A673 (cell line): ENCODE results near the gene ABHD6. TPM values are rescaled to one million over a fixed set of nuclear protein-coding genes. Genes with fewer than 3 reads are reported as not detected.

Source experiments
- BruUV-seq: library from RNA; stranded (reverse); fragments of 400-500 nt; replicated peaks from 2 replicates; lab custom pipeline; 2021; lab: Mats Ljungman, UMichigan
- CTCF ChIA-PET: fragments of 300-600 bp; sonication (Branson Sonifier 250); formaldehyde crosslinking; loops from one replicate; lab custom pipeline; 2022; ENCODE audit warnings: antibody characterized with exemption; lab: Charles Lee
- POLR2A ChIA-PET: fragments of 300-600 bp; sonication (Branson Sonifier 250); formaldehyde crosslinking; loops from one replicate; lab custom pipeline; 2022; ENCODE audit warnings: antibody characterized with exemption; ENCODE audit not compliant: low non-redundant PET; lab: Charles Lee
- DNase-seq: peaks from one replicate; pipeline ENCODE4 v3.0.0-alpha.2; 2015; ENCODE audit warnings: low spot score
- H3K27ac ChIP-seq: fragments of 200-600 bp; sonication (generic); 2 replicates; pipeline ENCODE4 v1.5.1; 2016; ENCODE audit warnings: mixed run types, low read depth, mild to moderate bottlenecking, mixed read lengths, antibody characterized with exemption, low read length; ENCODE audit not compliant: poor library complexity, severe bottlenecking
- H3K27me3 ChIP-seq: fragments of 200-600 bp; sonication (generic); replicated peaks from 2 replicates; pipeline ENCODE4 v1.6.1; 2017; ENCODE audit warnings: mixed run types, low read depth, mild to moderate bottlenecking, mixed read lengths, antibody characterized with exemption, low read length; ENCODE audit not compliant: insufficient read depth, poor library complexity
- H3K36me3 ChIP-seq: fragments of 200-600 bp; sonication (generic); 2 replicates; pipeline ENCODE4 v1.6.1; 2016; ENCODE audit warnings: mixed run types, mild to moderate bottlenecking, mixed read lengths, antibody characterized with exemption, low read length; ENCODE audit not compliant: insufficient read depth, poor library complexity, severe bottlenecking
- H3K4me1 ChIP-seq: fragments of 200-600 bp; sonication (generic); 2 replicates; pipeline ENCODE4 v1.6.1; 2017; ENCODE audit warnings: mixed run types, mild to moderate bottlenecking, mixed read lengths, antibody characterized with exemption, low read length; ENCODE audit not compliant: insufficient read depth, poor library complexity, severe bottlenecking
- H3K4me3 ChIP-seq: fragments of 200-600 bp; sonication (generic); 2 replicates; pipeline ENCODE4 v1.5.1; 2016; ENCODE audit warnings: low read depth, mixed run types, mild to moderate bottlenecking, mixed read lengths, low read length; ENCODE audit not compliant: poor library complexity, severe bottlenecking
- H3K9me3 ChIP-seq: fragments of 200-600 bp; sonication (generic); 2 replicates; pipeline ENCODE4 v1.6.1; 2016; ENCODE audit warnings: mixed run types, low read depth, mild to moderate bottlenecking, mixed read lengths, antibody characterized with exemption, low read length; ENCODE audit not compliant: poor library complexity, severe bottlenecking
- CTCF ChIP-seq: fragments of 300-800, 200-600 bp; sonication (generic); conservative IDR thresholded peaks from 2 replicates; pipeline ENCODE4 v1.5.1; 2017; ENCODE audit warnings: low read depth, mild to moderate bottlenecking, antibody characterized with exemption, low read length, moderate library complexity, mixed read lengths
- EZH2 ChIP-seq: fragments of 200-600 bp; sonication (generic); IDR thresholded peaks from 2 replicates; pipeline ENCODE4 v1.6.1; 2017; ENCODE audit warnings: borderline replicate concordance, low read depth, mild to moderate bottlenecking, mixed read lengths, antibody characterized with exemption, low read length; ENCODE audit not compliant: poor library complexity, severe bottlenecking
- intact Hi-C: fragments of 100-400 bp; cut with micrococcal nuclease; formaldehyde crosslinking; loops from one replicate; pipeline ENCODE4 v1.10.0; 2022; ENCODE audit not compliant: unreplicated experiment
- total RNA-seq: library from RNA; stranded (reverse); gene quantifications from 2 replicates; pipeline ENCODE4 v1.2.3, GENCODE V29; 2021

Gene ABHD6
- total RNA-seq, 1 experiment from 2014 or later, result 155 TPM

DNA sequence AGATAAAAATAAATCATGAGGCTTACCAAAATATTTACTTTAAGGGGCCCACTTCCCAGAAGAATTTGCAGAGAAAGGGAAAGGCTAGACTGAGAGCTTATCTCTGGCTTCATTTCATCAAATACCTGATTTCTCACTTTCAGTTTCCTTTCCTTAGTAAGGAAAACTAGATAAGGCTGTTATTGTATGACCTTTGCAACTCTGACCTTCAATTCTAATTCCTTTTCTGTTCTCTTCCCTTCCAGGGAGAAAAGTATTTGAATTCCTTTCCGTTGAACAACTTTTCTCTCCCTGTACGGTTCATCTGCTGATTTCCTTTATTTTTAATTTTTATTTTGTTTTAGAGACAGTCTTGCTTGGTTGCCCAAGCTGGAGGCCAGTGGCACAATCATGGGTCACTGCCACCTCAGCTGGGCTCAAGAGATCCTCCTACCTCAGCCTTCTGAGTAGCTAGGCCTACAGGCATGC is 88.0 kb downstream of the ABHD6 start:
- ChIA-PET CTCF (no interaction called here), POLR2A (no interaction called here)
- BruUV-seq, result no TSS peak
- no peak overlapping the region for H3K27ac ChIP-seq
- no peaks in the 10 kb centered on the region for H3K4me1 ChIP-seq
- intact Hi-C loops, result no loop called here
- no peak for TF ChIP-seq CTCF
- TF ChIP-seq EZH2, result no peak
- DNase-seq, result no peak
- no peak overlapping the region for H3K4me3 ChIP-seq
- no peaks in the 10 kb centered on the region for H3K36me3 ChIP-seq
- no peaks in the 10 kb centered on the region for H3K9me3 ChIP-seq
- H3K27me3 ChIP-seq, result no peaks in the 10 kb centered on the region

- POLR2A ChIA-PET, result no interaction called here
- BruUV-seq, result no TSS peak
Observed at GRCh38 chr3:58326267-58326900, 88.8 kb downstream of the ABHD6 start.

GRCh38 chr3:58329150-58329921 is 91.7 kb downstream of the ABHD6 start:
- no peak overlapping the region for H3K4me3 ChIP-seq
- intact Hi-C loops, result no loop called here
- no peak for DNase-seq
- H3K4me1 ChIP-seq, result peaks cover under 1% of the 10 kb centered on the region
- CTCF ChIA-PET, result no interaction called here
- no peaks in the 10 kb centered on the region for H3K36me3 ChIP-seq
- no peak for TF ChIP-seq CTCF
- no peak for TF ChIP-seq EZH2
- H3K27ac ChIP-seq, result no peak overlapping the region
- H3K9me3 ChIP-seq, result no peaks in the 10 kb centered on the region
- BruUV-seq, result no TSS peak
- POLR2A ChIA-PET, result no interaction called here
- no peaks in the 10 kb centered on the region for H3K27me3 ChIP-seq

More at GRCh38 chr3:58326267-58326900, 88.8 kb downstream of the ABHD6 start:
- Histone ChIP-seq H3K27me3 (no peaks in the 10 kb centered on the region), H3K27ac (no peak overlapping the region), H3K4me1 (no peaks in the 10 kb centered on the region), H3K36me3 (no peaks in the 10 kb centered on the region), H3K4me3 (no peak overlapping the region), H3K9me3 (no peaks in the 10 kb centered on the region)
- no peak for DNase-seq
- CTCF ChIA-PET, result no interaction called here
- TF ChIP-seq EZH2 (no peak), CTCF (no peak)
- intact Hi-C loops, result no loop called here
